Lung (tissue), 12 donors: Measurements from ENCODE around the gene HDLBP. TPM values are rescaled to one million over a fixed set of nuclear protein-coding genes. Genes with fewer than 3 reads are reported as not detected.

ENCODE experiments used
- ATAC-seq: fragments of 200-7000 bp; cut with Tn5 transposase; one replicate; pipeline ENCODE4 v1.9.1; 2020; ENCODE audit warnings: moderate number of reproducible peaks; ENCODE audit not compliant: insufficient read depth, low FRiP score
- DNase-seq, 3 donors: peaks; one replicate each; pipeline ENCODE4 v3.0.0-alpha.2; 2013 to 2017
- H3K27ac ChIP-seq, 2 donors: one replicate each; pipeline ENCODE4 v1.5.1; 2013; ENCODE audit warnings: mild to moderate bottlenecking in 2 of 2, moderate library complexity in 2 of 2, control low read depth in 1 of 2, inconsistent platforms in 1 of 2, low read depth in 1 of 2, low read length in 1 of 2
- H3K27me3 ChIP-seq, 3 donors: one replicate each; pipeline ENCODE4 v1.5.1; 2013; ENCODE audit warnings: low read length in 2 of 3; ENCODE audit not compliant: control insufficient read depth in 3 of 3, insufficient read depth in 3 of 3
- H3K36me3 ChIP-seq, 4 donors: one replicate each; pipeline ENCODE4 v1.5.1; 2013; ENCODE audit warnings: low read length in 4 of 4, mild to moderate bottlenecking in 1 of 4, moderate library complexity in 1 of 4; ENCODE audit not compliant: control insufficient read depth in 4 of 4, insufficient read depth in 4 of 4
- H3K4me1 ChIP-seq, 5 donors: one replicate each; pipeline ENCODE4 v1.5.1; 2013; ENCODE audit warnings: low read length in 5 of 5, mild to moderate bottlenecking in 2 of 5, moderate library complexity in 1 of 5; ENCODE audit not compliant: control insufficient read depth in 5 of 5, insufficient read depth in 5 of 5
- H3K4me3 ChIP-seq: one replicate; pipeline ENCODE4 v1.5.1; 2013; ENCODE audit warnings: mild to moderate bottlenecking, control low read depth, moderate library complexity
- H3K9ac ChIP-seq, 2 donors: one replicate each; pipeline ENCODE4 v1.5.1; 2013; ENCODE audit warnings: low read length in 2 of 2, control low read depth in 1 of 2; ENCODE audit not compliant: insufficient read depth in 1 of 2
- H3K9me3 ChIP-seq, 4 donors: one replicate each; pipeline ENCODE4 v1.5.1; 2013; ENCODE audit warnings: low read length in 3 of 4, mild to moderate bottlenecking in 1 of 4, moderate library complexity in 1 of 4; ENCODE audit not compliant: control insufficient read depth in 4 of 4, insufficient read depth in 3 of 4
- WGBS, 2 donors: extraction: QIAGEN DNeasy Blood & Tissue Kit; methylation state at CpG; one replicate each; pipeline ENCODE4 v1.1.7; 2013; 5-methylcytosine and 5-hydroxymethylcytosine counted together
- polyA plus RNA-seq, 2 donors: library from polyadenylated mRNA; stranded (reverse); fragments of 200-250 nt; gene quantifications; one replicate each; pipeline ENCODE4 v1.2.1, GENCODE V29; 2013
- total RNA-seq, 2 donors: library from RNA; depleted of rRNA in 1 of 2; stranded (reverse); fragments of >200 nt in 1 of 2; gene quantifications; one replicate each; pipeline ENCODE4 v1.2.1, GENCODE V29; 2014 to 2021
- TF ChIP-seq, protein P1 (sequence below): IDR thresholded peaks from 2 replicates; pipeline ENCODE4 v1.5.1; 2012; ENCODE audit warnings: mild to moderate bottlenecking; ENCODE audit errors: control extremely low read depth, extremely low read depth
- donor health status: control.
- donor health status: control.
- donor health status: Bipolar disorder and iron deficiency.
- donor health status: healthy.
- donor health status: DM: yes; HTN: yes; CAD: no.

The HDLBP gene
- total and polyA plus RNA-seq, 4 donors: 165 to 595 (median 316) TPM

DNA sequence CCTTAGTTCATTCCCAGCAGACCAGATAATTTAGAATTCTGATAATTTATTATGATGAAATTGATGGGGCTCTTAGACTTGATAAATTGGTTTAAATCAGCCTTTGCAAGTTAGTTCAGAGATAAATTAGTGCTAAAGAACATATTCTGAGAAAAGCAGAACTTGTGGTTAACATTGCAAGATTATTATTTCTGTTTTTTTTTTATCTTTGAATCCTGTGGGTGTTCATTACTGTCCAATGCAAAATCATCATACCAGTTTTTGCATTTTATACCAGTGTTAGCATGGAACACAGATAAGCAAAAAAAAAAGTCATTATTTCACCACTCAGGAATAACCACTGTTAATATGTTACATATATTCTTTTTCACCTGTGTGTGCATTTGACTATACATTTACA is 9.3 kb upstream of the HDLBP start:
- peaks cover 3 to 33% (median 16%) of the 10 kb centered on the region in 5 donors for H3K4me1 ChIP-seq
- no peak overlapping the region for H3K9ac ChIP-seq
- DNase-seq (no peak), ATAC-seq (peak; percentile 27)
- H3K36me3 ChIP-seq: peaks cover 8 to 32% (median 22%) of the 10 kb centered on the region in 4 donors
- no peaks in the 10 kb centered on the region for H3K9me3 ChIP-seq
- TF ChIP-seq, protein P1, sequence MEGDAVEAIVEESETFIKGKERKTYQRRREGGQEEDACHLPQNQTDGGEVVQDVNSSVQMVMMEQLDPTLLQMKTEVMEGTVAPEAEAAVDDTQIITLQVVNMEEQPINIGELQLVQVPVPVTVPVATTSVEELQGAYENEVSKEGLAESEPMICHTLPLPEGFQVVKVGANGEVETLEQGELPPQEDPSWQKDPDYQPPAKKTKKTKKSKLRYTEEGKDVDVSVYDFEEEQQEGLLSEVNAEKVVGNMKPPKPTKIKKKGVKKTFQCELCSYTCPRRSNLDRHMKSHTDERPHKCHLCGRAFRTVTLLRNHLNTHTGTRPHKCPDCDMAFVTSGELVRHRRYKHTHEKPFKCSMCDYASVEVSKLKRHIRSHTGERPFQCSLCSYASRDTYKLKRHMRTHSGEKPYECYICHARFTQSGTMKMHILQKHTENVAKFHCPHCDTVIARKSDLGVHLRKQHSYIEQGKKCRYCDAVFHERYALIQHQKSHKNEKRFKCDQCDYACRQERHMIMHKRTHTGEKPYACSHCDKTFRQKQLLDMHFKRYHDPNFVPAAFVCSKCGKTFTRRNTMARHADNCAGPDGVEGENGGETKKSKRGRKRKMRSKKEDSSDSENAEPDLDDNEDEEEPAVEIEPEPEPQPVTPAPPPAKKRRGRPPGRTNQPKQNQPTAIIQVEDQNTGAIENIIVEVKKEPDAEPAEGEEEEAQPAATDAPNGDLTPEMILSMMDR: no peak
- H3K27me3 ChIP-seq: no peaks in the 10 kb centered on the region
- no peak overlapping the region for H3K4me3 ChIP-seq
- peak overlapping the region in 1 of 2 donors; percentile 9 for H3K27ac ChIP-seq

DNA sequence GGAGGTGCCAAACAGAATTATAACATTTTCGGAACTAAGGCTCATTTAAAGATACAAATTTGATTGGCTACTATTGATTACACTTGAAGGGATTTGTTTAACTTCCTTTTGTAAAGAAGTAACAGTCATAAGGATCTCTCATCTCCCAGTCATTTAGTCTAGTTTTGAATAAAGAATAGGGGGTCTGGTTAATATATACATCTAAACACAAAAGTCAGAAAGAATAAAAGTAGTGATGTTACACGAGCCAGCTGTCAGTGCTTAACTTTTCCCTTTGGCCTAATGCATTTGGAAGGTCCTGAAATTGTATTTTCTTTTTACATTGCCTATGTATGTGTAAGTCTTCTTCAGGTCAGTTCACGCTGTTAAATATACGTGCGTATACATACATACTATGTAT is 8.3 kb upstream of the HDLBP start:
- ATAC-seq: no peak
- TF ChIP-seq, protein P1: no peak
- Histone ChIP-seq H3K4me3 (no peak overlapping the region), H3K9ac (no peak overlapping the region), H3K27ac (no peak overlapping the region), H3K27me3 (no peaks in the 10 kb centered on the region), H3K36me3 (peaks cover 8 to 26% (median 17%) of the 10 kb centered on the region in 4 donors), H3K9me3 (no peaks in the 10 kb centered on the region), H3K4me1 (peaks cover 6 to 42% (median 16%) of the 10 kb centered on the region in 5 donors)
- peak in 2 of 3 donors; percentile 74 to 82 for DNase-seq
- WGBS, 2 donors: 73% methylated on average over 5 of the region's 5 CpGs

DNA sequence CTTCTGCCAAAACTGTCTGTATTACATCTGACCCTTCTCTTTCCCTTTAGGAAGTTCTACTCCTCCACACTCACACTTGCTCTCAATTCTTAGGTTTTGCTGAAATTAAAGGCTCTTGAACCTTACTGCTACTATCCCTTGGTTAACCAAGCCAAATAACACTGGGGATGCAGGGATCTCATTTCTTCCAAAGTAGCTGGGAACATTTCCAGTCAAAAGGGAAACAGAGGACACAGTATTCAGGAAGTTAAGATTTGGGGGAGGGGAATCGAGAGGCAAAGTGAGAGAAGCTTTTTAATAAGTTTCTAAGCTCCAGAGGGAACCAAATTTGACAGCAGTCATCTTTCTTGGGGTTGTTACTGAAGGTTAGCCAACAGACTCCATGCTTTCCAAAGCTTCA is 6.4 kb upstream of the HDLBP start:
- no peak overlapping the region for H3K4me3 ChIP-seq
- peaks cover 5 to 17% (median 12%) of the 10 kb centered on the region in 4 donors for H3K36me3 ChIP-seq
- H3K9me3 ChIP-seq: no peaks in the 10 kb centered on the region
- no peak overlapping the region for H3K27ac ChIP-seq
- H3K27me3 ChIP-seq: no peaks in the 10 kb centered on the region
- TF ChIP-seq, protein P1: no peak
- ATAC-seq (no peak), DNase-seq (peak in 1 of 3 donors; percentile 28)
- no peak overlapping the region for H3K9ac ChIP-seq
- 17 to 34% methylated on average over 1 of the region's 1 CpG for WGBS, 2 donors
- peaks cover 6 to 59% (median 22%) of the 10 kb centered on the region in 5 donors for H3K4me1 ChIP-seq

DNA sequence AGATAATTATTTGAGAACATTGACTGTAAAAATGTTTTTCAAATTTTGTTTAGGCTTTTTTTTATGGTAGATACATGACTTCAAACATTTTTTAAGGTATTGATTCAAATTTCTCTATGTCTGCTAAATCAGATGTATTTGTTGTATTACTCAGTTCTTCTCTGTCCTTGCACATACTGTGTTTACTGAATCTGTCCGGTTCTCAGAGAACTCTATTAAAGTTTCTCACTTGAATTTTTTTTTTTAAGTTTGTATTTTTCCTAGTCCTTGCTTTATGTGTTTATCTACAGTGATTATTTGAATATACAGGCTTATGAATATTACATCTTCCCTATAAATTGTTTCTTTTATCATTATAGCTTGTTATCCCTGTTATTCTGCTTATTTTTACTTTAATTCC is 5.6 kb upstream of the HDLBP start:
- ATAC-seq: no peak
- H3K4me1 ChIP-seq: peaks cover 6 to 63% (median 22%) of the 10 kb centered on the region in 5 donors
- WGBS, 2 donors: 30 to 50% methylated on average over 1 of the region's 1 CpG
- TF ChIP-seq, protein P1: no peak
- no peak overlapping the region for H3K4me3 ChIP-seq
- H3K27me3 ChIP-seq: no peaks in the 10 kb centered on the region
- H3K9me3 ChIP-seq: no peaks in the 10 kb centered on the region
- no peak for DNase-seq
- H3K27ac ChIP-seq: no peak overlapping the region
- H3K9ac ChIP-seq: peak overlapping the region in 1 of 2 donors; percentile 8
- peaks cover 2 to 19% (median 10%) of the 10 kb centered on the region in 4 donors for H3K36me3 ChIP-seq
